ENCODE measurements around the gene SPACA7.

The SPACA7 gene

GRCh38 chr13:112376050-112376681 is at the start of gene SPACA7:
SPACA7 (plus strand) TSS chr13:112376355; CDS start chr13:112376386, 31 bp downstream.
- DNase-seq (ENCODE audit: extremely low read depth in 1 of 2, low read depth in 1 of 2), result no peak

- DNase-seq (ENCODE audit: extremely low read depth in 1 of 2, low read depth in 1 of 2), result no peak
Observed at GRCh38 chr13:112326821-112327370, 49.3 kb upstream of the SPACA7 start.

- DNase-seq (ENCODE audit: extremely low read depth in 1 of 2, low read depth in 1 of 2), result no peak
Observed at GRCh38 chr13:112328936-112329335, 47.2 kb upstream of the SPACA7 start.

- DNase-seq (ENCODE audit: extremely low read depth in 1 of 2, low read depth in 1 of 2), result no peak
Observed at GRCh38 chr13:112329376-112329775, 46.8 kb upstream of the SPACA7 start.

GRCh38 chr13:112330066-112330465 is 46.1 kb upstream of the SPACA7 start:
- DNase-seq (ENCODE audit: extremely low read depth in 1 of 2, low read depth in 1 of 2), result no peak

GRCh38 chr13:112330479-112331381 is 45.4 kb upstream of the SPACA7 start:
- DNase-seq (ENCODE audit: extremely low read depth in 1 of 2, low read depth in 1 of 2), result no peak

GRCh38 chr13:112331675-112332074 is 44.5 kb upstream of the SPACA7 start:
- no peak for DNase-seq (ENCODE audit: extremely low read depth in 1 of 2, low read depth in 1 of 2)

GRCh38 chr13:112332727-112333126 is 43.4 kb upstream of the SPACA7 start:
- no peak for DNase-seq (ENCODE audit: extremely low read depth in 1 of 2, low read depth in 1 of 2)

GRCh38 chr13:112333756-112334543 is 42.2 kb upstream of the SPACA7 start:
- no peak for DNase-seq (ENCODE audit: extremely low read depth in 1 of 2, low read depth in 1 of 2)

- no peak for DNase-seq (ENCODE audit: extremely low read depth in 1 of 2, low read depth in 1 of 2)
Observed at GRCh38 chr13:112335135-112335534, 41.0 kb upstream of the SPACA7 start.

- no peak for DNase-seq (ENCODE audit: extremely low read depth in 1 of 2, low read depth in 1 of 2)
Observed at GRCh38 chr13:112341446-112341845, 34.7 kb upstream of the SPACA7 start.

- no peak for DNase-seq (ENCODE audit: extremely low read depth in 1 of 2, low read depth in 1 of 2)
Observed at GRCh38 chr13:112341976-112342735, 34.0 kb upstream of the SPACA7 start.

GRCh38 chr13:112342841-112343361 is 33.3 kb upstream of the SPACA7 start:
- no peak for DNase-seq (ENCODE audit: extremely low read depth in 1 of 2, low read depth in 1 of 2)

GRCh38 chr13:112343591-112343990 is 32.6 kb upstream of the SPACA7 start:
- no peak for DNase-seq (ENCODE audit: extremely low read depth in 1 of 2, low read depth in 1 of 2)

GRCh38 chr13:112345826-112346172 is 30.4 kb upstream of the SPACA7 start:
- no peak for DNase-seq (ENCODE audit: extremely low read depth in 1 of 2, low read depth in 1 of 2)

GRCh38 chr13:112346173-112346898 is 29.8 kb upstream of the SPACA7 start:
- no peak for DNase-seq (ENCODE audit: extremely low read depth in 1 of 2, low read depth in 1 of 2)

- no peak for DNase-seq (ENCODE audit: extremely low read depth in 1 of 2, low read depth in 1 of 2)
Observed at GRCh38 chr13:112346899-112347229, 29.3 kb upstream of the SPACA7 start.

- DNase-seq (ENCODE audit: extremely low read depth in 1 of 2, low read depth in 1 of 2), result no peak
Observed at GRCh38 chr13:112347986-112348385, 28.2 kb upstream of the SPACA7 start.

GRCh38 chr13:112348642-112349345 is 27.4 kb upstream of the SPACA7 start:
- no peak for DNase-seq (ENCODE audit: extremely low read depth in 1 of 2, low read depth in 1 of 2)

All from stimulated activated CD8-positive, alpha-beta memory T cell treated with anti-CD3 and anti-CD28 coated beads, Interleukin-7, amount 100 ng/mL, for 48 hours (primary cell).